NCI-H345 treated with DMSO at 0.1 percent for 48 hours (cell line): ENCODE data around the gene FBXO45.
A peak's percentile ranks its signal among the peaks of the same experiment; 100 is the strongest.
"Not testable (repeated sequence)": the region's sequence is repeated elsewhere in the genome, so short reads cannot be mapped to it uniquely, and the experiment has no call there.

Experiments
- DNase-seq: peaks from one replicate; lab custom pipeline; 2025; ENCODE audit not compliant: unreplicated experiment; lab: John Stamatoyannopoulos, UW

The FBXO45 gene

DNA sequence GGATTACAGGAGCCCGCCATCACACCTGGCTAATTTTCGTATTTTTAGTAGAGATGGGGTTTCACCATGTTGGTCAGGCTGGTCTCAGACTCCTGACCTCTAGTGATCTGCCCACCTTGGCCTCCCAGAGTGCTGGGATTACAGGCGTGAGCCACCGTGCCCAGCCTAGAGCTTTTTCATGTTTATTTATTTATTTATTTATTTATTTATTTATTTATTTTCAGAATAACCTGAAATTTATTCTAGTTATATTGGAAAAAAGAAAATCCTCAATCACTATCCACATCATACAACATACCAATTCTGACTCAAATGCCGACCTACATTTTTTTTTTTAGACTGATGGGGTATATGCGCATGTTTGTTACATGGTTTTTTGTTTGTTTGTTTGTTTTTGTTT is 46.8 kb downstream of the FBXO45 start:
- not testable (repeated sequence) for DNase-seq

DNA sequence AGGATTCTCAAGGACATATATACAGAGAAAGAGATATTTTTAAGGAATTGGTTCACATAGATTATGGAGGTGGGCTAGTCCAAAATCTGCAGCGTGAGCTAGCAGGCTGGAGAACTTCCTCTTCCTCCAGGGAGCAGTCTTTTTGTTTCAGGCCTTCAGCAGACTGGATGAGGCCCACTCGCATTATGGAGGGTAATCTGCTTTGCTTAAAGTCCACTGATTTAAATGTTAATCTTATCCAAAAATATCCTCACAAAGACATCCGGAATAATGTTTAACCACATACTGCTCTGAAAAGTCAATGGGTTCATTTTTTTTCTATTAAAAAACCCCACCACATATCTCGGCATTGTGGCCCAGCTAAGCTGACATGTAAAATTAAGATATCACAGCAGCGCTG is 48.8 kb downstream of the FBXO45 start:
- DNase-seq = no peak

- DNase-seq = no peak
Measured at GRCh38 chr3:196619223-196619622, 50.8 kb downstream of the FBXO45 start.

- not testable (repeated sequence) for DNase-seq
Measured at GRCh38 chr3:196619627-196620026, 51.2 kb downstream of the FBXO45 start.

DNA sequence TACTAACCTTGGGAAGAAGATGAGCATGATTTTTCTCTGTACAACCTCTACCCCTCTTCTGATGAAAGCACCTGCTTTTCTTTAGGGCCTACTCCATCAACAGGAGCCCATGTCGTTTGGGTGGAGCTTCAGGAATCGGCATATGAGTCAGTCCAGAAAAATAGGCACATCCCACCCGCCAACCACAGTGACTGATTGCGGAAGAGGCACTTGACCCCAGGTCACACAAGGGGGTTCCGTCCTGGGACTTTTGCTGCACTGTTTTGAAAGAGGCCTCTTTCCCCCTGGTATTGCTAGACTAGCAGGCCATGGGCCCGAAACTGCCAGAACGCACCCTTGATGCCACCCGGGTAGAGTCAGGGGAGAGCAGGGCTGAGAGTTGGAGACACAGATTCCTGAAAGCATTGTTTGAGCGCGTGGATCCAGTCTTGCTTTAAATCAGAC is 51.7 kb downstream of the FBXO45 start:
- no peak for DNase-seq

DNA sequence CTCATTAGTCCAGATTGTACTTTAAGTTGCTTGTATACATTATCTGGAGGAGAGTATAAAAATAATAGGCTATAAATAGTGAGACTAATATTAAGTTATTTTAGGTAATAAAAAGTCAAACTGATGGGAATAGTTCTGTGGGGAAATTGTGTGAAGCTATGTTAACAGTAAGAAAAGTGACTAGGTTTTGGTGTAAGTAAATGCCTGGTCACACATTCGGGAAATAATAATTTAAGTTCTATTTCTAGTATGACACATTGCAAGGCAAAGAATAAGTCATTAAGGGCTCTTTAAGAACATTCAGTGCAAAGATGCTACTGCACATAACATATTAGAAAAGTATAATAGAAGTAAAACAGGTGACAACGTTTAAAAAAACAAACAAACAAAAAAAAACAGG is 52.2 kb downstream of the FBXO45 start:
- DNase-seq = no peak

- no peak for DNase-seq
Measured at GRCh38 chr3:196621611-196622010, 53.2 kb downstream of the FBXO45 start.

DNA sequence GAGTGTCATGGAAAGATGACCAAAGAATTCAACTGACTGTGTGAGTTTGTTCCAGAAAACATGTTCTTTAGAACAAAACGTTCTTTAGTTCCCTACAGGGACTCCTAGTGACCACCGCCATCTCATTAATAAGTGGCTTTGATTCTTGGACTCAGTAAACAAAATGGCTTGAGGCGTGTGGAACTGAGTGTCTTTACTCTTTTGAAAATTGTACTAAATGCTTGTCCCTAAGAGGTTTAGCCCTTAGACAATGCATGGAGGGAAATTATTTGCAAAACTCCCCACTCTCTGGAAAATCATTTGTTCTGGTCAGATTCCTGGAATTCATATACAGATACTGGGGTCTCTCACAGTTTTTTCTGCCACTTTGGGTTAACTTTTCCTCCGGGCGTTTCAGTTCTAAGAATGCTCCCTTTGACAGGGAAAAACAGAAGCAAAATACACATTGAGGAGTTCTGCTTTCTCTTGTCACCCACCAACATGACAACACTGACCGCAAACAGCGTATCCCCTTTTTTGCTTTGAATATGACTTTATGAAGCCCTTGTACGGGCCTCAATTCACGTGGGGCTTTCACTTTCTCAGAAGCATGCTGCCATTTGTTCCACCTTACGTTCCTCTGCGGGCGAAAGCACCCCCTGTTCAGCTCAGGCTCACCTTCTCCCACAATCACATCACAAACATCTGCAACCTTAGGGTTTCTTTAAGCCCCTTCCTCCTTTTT is 55.8 kb downstream of the FBXO45 start:
- DNase-seq = no peak

DNA sequence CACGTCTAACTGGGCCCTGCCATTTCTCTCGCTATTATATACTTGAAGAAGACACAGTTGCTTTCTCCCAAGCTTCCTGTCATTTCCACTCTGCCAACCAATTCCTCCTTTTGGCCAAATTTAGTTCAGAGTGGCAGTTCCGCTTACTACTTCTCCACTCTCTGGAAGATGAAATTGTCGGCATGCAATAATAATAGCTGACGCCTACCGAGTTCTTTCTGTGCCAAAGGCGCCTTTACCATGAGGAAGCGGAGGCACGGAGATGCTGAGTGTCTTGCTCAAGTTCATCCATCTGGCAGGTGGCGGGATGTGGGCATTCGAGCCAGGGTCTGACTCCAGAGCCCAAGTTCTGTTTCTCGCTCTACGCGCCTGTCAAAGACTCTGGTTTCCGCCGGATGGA is 56.4 kb downstream of the FBXO45 start:
- DNase-seq = no peak

DNA sequence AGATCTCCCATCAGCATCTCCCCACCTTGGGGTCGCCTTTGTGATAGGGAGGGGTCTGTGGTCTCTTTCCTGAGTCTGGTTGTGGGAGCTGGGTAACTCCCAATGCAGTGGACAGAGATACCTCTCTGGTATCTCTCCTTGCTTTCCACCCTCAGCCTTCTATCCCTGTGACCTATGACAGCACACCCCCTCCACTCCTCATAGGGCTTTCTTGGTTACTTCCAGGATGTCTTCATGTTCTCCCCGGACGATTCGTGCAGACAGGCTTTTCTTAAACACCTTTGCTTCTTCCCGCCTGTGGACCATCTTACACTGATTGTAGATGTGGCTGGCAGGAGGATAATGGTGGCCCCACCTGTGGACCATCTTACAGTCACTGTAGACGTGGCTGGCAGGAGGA is 56.9 kb downstream of the FBXO45 start:
- no peak for DNase-seq

GRCh38 chr3:196627918-196628231 is 59.4 kb downstream of the FBXO45 start:
- no peak for DNase-seq

GRCh38 chr3:196629228-196629627 is 60.8 kb downstream of the FBXO45 start:
- DNase-seq = no peak

DNA sequence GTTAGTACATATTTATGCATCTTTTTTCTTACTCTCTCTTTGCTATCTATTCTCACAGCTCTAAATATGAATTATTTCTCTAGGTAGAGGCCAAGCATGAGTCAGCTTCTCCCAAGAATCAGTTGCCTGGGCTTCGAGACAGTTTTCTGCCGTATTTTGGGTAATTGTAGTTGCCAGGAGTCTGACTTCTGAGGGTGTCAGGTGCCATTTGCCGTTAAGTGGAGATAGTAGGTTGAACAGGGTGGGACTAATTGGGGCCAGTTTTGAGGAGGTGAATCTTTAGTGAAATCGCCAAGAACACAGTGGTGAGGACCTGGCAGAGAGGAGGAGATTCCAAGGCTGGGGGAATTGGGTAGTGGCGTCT is 63.2 kb downstream of the FBXO45 start:
- no peak for DNase-seq

DNA sequence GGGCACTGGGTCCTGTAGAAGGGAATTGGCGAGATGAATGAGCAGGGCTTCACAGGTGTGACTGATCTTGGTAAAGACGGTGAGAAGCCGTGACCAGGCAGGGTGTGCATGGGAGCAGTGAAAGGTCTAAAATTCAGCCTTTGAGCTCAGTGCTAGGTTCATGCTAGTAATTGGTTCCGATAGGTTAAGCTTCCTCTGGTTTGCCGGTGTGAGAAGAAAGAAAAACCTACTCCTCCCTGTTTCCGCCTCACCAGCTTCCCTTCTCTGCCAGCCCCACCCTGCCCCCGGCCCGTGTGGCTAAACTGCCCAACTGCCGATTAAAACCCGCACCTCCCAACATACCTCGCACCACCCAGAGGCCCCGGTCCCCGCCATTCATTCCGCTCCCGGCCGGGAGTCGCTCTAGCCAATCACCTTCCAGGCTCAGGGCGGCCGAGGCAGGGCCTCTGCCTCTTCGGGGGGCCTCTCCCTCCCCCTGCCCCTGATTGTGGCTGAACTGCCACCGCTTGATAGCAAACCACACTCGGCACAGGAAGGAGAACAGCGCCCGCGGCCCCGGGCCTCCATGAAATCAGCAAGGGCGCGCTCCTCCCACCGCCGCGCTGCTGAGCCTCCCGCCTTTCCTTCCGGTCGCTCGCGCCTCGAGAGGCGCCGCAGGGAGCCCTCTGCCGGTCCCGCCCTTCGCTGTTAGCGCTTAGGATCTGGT is 63.7 kb downstream of the FBXO45 start:
- peak; percentile 80 for DNase-seq

DNA sequence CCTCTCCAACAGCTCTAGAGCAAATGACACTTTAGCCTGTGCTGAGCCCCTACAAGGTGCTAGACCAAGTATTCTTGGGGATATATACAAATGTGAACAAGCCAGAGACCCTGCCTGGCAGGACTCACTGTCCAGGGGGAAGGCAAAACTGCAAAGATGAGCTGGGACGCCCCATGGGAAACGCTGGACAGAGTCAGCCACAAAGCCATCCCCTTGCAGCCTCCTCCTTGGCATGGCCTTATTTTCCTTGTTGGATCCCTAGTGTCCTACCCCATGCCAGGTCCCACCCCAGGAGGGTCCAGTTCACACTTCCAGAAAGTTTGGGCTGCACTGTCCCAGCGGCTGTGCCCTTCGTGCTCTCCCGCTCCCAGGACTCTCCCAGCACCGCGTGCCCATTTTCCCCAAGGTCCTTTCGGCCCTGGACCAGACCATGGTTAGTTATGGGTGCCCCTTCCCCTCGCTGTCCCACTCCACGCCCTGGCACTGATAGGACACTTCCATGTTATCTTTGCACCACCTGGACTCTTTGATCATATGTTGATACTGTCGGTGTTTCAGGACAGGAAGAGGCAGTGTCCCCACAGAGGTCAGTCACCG is 65.2 kb downstream of the FBXO45 start:
- DNase-seq = no peak

DNA sequence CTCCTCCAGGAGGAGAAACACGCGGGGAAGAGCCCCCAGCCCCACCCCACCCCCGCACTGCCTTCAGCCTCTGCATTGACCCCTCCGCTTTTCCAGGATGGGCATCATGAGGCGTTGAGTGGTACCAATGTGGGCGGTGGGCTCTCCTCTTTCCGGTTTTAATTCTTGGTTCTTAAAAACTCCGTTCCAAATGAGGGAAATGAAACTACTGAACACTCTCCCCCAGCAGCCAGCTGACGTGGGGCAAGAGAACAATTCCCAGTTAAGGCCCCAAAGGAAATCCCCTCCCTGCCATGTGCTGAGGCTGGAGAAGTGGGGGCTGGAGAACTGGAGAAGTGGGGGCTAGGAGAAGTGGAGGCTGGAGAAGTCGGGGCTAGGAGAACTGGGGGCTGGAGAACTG is 65.8 kb downstream of the FBXO45 start:
- no peak for DNase-seq

DNA sequence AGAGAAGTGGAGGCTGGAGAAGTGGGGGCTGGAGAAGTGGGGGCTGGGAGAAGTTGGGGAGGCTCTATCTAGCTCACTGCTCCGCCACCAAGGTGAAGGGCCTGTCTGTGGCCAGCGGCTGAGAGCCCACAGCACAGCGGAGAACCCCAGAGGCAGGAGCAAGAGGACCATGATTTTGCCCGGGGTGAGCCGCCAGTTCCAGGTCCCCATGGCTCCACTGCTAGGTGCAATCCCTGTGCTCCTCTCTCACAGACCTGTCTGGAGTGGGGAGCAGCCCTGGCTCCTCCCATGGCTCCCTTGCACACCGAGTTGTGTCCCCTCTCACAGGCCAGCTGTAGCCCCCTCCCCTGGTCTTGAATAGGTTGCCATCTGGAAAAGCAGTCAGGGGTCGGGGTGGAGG is 66.4 kb downstream of the FBXO45 start:
- no peak for DNase-seq

DNA sequence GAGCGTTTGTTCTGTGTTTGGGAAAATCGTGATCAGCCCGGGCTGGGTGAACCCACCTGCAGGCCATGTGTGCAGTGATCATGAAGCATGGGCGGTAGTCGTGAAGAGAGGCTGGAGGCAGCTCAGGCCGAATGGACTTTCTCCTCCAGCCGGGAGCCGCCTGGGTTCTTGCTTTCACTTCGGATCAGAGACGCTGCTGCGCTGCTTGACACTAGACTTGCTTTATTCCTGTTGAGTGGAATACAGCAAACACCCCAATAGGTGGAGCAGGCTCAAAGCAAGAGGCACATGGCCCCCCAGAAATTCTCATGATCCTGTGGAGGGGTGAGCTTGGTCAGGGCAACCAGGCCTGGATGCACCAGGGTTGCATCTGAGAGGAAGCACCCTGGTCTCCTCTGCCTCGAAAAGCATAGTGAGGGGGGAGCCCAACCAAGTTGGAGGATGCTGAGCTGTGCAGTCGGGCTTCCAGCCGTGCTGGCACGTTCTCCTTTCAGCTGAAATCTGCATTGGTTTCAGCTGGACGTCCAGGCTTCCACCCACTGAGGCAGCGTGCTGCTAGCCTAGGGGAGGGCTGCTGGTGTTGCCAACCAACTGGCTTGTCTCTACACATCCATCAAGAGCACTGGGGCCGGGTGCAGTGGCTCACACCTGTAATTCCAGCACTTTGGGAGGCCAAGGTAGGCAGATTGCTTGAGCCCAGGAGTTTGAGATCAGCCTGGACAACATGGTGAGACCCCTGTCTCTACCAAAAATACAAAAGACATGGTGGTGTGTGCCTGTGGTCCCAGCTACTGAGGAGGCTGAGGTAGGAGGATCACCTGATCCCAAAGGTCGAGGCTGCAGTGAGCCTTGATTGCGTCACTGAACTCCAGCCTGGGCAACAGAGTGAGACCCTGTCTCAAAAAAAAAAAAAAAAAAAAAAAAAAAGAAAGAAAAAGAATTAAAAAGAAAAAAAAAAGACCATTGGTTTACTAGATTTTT is 68.2 kb downstream of the FBXO45 start:
- no peak for DNase-seq

DNA sequence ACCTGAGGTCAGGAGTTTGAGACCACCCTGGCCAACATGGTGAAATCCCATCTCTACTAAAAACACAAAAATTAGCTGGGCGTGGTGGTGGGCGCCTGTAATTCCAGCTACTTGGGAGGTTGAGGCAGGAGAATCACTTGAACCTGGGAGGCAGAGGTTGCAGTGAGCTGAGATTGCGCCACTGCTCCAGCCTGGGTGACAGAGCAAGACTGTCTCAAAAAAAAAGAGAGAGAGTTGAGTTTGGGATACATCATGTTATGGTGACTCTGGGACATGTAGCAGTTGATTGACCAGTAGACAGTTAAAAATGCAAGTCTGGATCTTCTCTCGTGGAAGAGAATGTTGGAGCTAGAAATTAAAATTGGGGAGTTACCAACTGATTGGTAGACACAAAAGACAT is 69.5 kb downstream of the FBXO45 start:
- not testable (repeated sequence) for DNase-seq
